GM12878 (cell line): ENCODE results near the gene RADIL. TPM values are rescaled to one million over a fixed set of nuclear protein-coding genes. Genes with fewer than 3 reads are reported as not detected.

ENCODE experiments used
- FOXK2 ChIP-seq: fragments of 450-650 bp; IDR thresholded peaks from 2 replicates; pipeline ENCODE4 v1.6.1; 2017; ENCODE audit warnings: mild to moderate bottlenecking, moderate library complexity
- HDAC2 ChIP-seq: fragments of 200-600 bp; sonication (generic); IDR thresholded peaks from 2 replicates; pipeline ENCODE4 v1.6.1; 2017
- NR2F1 ChIP-seq: fragments of 450-650 bp; conservative IDR thresholded peaks from 2 replicates; pipeline ENCODE4 v1.6.1; 2017; ENCODE audit warnings: mild to moderate bottlenecking
- PML ChIP-seq: IDR thresholded peaks from 2 replicates; pipeline ENCODE4 v1.6.1; 2012; ENCODE audit warnings: low read length, inconsistent platforms
- RAD21 ChIP-seq: IDR thresholded peaks from 2 replicates; pipeline ENCODE4 v1.6.1; 2011; ENCODE audit warnings: mild to moderate bottlenecking, low read depth, low read length, moderate library complexity; ENCODE audit not compliant: insufficient read depth
- RAD51 ChIP-seq: fragments of 450-650 bp; IDR thresholded peaks from 2 replicates; pipeline ENCODE4 v1.6.1; 2016; ENCODE audit warnings: moderate library complexity, mild to moderate bottlenecking, inconsistent platforms
- RFX5 ChIP-seq: IDR thresholded peaks from 2 replicates; pipeline ENCODE4 v1.6.1; 2011; ENCODE audit warnings: low read depth, low read length, improper control_type of control experiment
- SMARCA5 ChIP-seq: fragments of 450-650 bp; IDR thresholded peaks from 2 replicates; pipeline ENCODE4 v1.6.1; 2017; ENCODE audit warnings: mild to moderate bottlenecking
- SRF ChIP-seq, 2 experiments: IDR thresholded peaks; 2 replicates each; pipeline ENCODE4 v1.6.1; 2011; ENCODE audit warnings: low read depth in 2 of 2, low read length in 2 of 2, mild to moderate bottlenecking in 1 of 2, moderate library complexity in 1 of 2
- SUZ12 ChIP-seq: fragments of 200-600 bp; sonication (generic); IDR thresholded peaks from one replicate; pipeline ENCODE4 v1.6.1; 2018; ENCODE audit warnings: antibody characterized with exemption, mild to moderate bottlenecking; ENCODE audit not compliant: unreplicated experiment
- TARDBP ChIP-seq: IDR thresholded peaks from 2 replicates; pipeline ENCODE4 v1.6.1; 2016; ENCODE audit warnings: borderline replicate concordance
- TCF7 ChIP-seq: IDR thresholded peaks from 2 replicates; pipeline ENCODE4 v1.6.1; 2014; ENCODE audit warnings: antibody characterized with exemption, borderline replicate concordance
- ZZZ3 ChIP-seq: IDR thresholded peaks from 2 replicates; pipeline ENCODE4 v1.6.1; 2011; ENCODE audit warnings: low read depth; ENCODE audit not compliant: control insufficient read depth, insufficient read length
- polyA plus RNA-seq, 11 experiments: library from polyadenylated mRNA; depleted of rRNA in 4 of 11; unstranded in 6 of 11; stranded (reverse) in 5 of 11; fragments of >200 nt; fragmentation: Nextera tagmentation in 4 of 11; fragmentation: Illumina TruSeq in 1 of 11; extraction: Ambion mirVana in 4 of 11; extraction: Trizol in 1 of 11; gene quantifications; 1 replicate in 1 of 11; 2 replicates in 10 of 11; pipeline versions ENCODE4 v1.2.1 to v1.2.3, GENCODE V29; 2011 to 2016; ENCODE audit warnings: inconsistent platforms in 2 of 11, missing spikeins in 2 of 11, low read depth in 1 of 11
- total RNA-seq, 4 experiments: library from RNA; depleted of rRNA in 3 of 4; stranded (reverse); fragments of >200 nt in 3 of 4; fragmentation: Illumina TruSeq in 1 of 4; extraction: Trizol in 1 of 4; gene quantifications; 2 replicates each; pipeline versions ENCODE4 v1.2.1 to v1.2.3, GENCODE V29; 2013 to 2021
- TF ChIP-seq, protein P1 (sequence below): fragments of 450-650 bp; IDR thresholded peaks from 2 replicates; pipeline ENCODE4 v1.6.1; 2017; ENCODE audit warnings: antibody characterized with exemption, mild to moderate bottlenecking, moderate library complexity
- TF ChIP-seq, protein P2 (sequence below): fragments of 450-650 bp; IDR thresholded peaks from 2 replicates; pipeline ENCODE4 v1.6.1; 2017; ENCODE audit warnings: low read depth, mild to moderate bottlenecking, moderate library complexity

RADIL gene
- total and polyA plus RNA-seq, 10 of the 15 experiments (the other 5 are each of a cell fraction or from before 2014, with no cell fraction given): 0.05 to 0.06 TPM; not detected in 8

GRCh38 chr7:4797858-4798705 is 85.4 kb downstream of the RADIL start (continued):
- TF ChIP-seq ZZZ3 (no peak), FOXK2 (no peak), PML (no peak), RAD51 (no peak), SMARCA5 (0 out of 2 replicates have a peak, but pooled peaks have one; percentile 48), NR2F1 (0 out of 2 replicates have a peak, but pooled peaks have one; percentile 18), TARDBP (no peak), RFX5 (no peak), SUZ12 (no peak), HDAC2 (no peak), TCF7 (no peak), RAD21 (peak; percentile 51), SRF (IDR thresholded peaks at IDR 0.05; ENCODE audit: low read depth in 2 of 2, low read length in 2 of 2) (no peak)
- TF ChIP-seq, protein P1, sequence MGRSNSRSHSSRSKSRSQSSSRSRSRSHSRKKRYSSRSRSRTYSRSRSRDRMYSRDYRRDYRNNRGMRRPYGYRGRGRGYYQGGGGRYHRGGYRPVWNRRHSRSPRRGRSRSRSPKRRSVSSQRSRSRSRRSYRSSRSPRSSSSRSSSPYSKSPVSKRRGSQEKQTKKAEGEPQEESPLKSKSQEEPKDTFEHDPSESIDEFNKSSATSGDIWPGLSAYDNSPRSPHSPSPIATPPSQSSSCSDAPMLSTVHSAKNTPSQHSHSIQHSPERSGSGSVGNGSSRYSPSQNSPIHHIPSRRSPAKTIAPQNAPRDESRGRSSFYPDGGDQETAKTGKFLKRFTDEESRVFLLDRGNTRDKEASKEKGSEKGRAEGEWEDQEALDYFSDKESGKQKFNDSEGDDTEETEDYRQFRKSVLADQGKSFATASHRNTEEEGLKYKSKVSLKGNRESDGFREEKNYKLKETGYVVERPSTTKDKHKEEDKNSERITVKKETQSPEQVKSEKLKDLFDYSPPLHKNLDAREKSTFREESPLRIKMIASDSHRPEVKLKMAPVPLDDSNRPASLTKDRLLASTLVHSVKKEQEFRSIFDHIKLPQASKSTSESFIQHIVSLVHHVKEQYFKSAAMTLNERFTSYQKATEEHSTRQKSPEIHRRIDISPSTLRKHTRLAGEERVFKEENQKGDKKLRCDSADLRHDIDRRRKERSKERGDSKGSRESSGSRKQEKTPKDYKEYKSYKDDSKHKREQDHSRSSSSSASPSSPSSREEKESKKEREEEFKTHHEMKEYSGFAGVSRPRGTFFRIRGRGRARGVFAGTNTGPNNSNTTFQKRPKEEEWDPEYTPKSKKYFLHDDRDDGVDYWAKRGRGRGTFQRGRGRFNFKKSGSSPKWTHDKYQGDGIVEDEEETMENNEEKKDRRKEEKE: no peak
- TF ChIP-seq, protein P2, sequence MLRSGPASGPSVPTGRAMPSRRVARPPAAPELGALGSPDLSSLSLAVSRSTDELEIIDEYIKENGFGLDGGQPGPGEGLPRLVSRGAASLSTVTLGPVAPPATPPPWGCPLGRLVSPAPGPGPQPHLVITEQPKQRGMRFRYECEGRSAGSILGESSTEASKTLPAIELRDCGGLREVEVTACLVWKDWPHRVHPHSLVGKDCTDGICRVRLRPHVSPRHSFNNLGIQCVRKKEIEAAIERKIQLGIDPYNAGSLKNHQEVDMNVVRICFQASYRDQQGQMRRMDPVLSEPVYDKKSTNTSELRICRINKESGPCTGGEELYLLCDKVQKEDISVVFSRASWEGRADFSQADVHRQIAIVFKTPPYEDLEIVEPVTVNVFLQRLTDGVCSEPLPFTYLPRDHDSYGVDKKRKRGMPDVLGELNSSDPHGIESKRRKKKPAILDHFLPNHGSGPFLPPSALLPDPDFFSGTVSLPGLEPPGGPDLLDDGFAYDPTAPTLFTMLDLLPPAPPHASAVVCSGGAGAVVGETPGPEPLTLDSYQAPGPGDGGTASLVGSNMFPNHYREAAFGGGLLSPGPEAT: no peak
